Activated CD8-positive, alpha-beta memory T cell treated with anti-CD3 and anti-CD28 coated beads for 4 hours (primary cell): Measurements from ENCODE around the gene DIPK1C.

ENCODE experiments used
- DNase-seq, 2 donors: peaks; one replicate each; pipeline ENCODE4 v3.0.0-alpha.2; 2020; ENCODE audit warnings: low read depth in 2 of 2

DIPK1C gene

GRCh38 chr18:74419761-74420160, 37.3 kb downstream of the DIPK1C start:
- DNase-seq = no peak

- DNase-seq = no peak
These were observed 39.1 kb downstream of the DIPK1C start for GRCh38 chr18:74418023-74418422.

DNA sequence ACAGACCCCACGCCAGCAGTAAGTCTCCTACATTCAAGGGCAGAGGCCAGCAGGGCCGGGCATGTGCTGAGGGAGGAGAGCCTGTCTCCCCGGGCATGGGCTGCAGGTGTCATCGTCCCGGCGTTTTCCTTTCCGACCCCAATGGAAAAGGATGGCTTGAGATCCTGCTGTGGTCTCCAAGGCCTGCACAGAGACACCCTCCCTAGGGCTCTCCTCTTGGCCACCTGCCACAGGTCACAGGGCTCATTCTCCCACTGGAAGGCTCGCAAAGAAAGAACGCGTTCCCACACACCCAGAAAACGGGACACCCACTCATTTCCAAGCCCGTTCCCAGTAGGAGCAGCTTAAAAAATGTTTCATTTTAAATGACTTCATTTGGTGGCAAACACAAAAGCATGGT, 41.0 kb downstream of the DIPK1C start:
- no peak for DNase-seq

DNA sequence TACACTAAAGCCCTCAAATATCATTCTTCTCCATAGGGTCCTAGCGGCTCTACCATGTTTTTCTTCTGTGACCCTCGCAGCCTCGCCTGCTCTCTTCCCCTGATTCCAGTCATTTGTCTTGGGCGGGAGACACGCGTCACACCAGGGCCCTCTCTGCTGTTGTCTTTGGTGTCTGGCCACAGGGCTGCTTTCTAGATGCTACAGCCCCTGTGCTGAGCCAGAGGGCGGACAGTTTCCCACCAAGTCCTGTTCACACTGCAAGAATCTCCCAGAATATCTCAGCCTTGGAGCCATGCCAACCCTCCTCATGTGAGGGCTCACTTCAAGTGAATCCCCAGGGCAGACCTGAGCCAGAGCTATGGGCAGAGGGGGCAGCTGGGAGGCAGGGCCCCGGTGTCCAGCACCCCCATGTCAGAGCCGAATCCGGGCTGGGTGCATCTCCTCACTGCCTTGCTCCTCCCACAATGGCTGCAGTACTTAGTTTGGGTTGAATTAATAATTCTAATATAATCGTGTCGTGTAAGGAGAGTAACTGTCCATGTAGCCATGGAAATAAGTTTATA, 42.1 kb downstream of the DIPK1C start:
- no peak for DNase-seq

DNA sequence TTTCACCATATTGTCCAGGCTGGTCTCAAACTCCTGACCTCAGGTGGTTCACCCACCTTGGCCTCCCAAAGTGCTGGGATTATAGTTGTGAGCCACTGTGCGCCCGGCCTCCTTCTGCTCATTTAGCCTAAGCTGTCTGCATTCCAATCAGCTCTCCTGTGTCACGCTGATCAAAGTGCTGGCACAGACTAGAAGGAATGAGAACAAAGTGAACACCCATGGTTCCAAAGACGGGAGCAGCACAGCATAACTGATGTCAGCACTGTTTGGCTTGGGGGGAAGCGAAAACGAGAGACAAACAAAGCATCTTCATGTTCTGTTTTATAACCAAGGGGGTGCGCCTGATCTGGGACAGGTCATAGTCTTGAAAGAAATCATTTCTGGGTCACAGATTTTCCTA, 43.3 kb downstream of the DIPK1C start:
- DNase-seq = no peak

- DNase-seq = no peak
These were observed 44.8 kb downstream of the DIPK1C start for GRCh38 chr18:74412116-74412880.

DNA sequence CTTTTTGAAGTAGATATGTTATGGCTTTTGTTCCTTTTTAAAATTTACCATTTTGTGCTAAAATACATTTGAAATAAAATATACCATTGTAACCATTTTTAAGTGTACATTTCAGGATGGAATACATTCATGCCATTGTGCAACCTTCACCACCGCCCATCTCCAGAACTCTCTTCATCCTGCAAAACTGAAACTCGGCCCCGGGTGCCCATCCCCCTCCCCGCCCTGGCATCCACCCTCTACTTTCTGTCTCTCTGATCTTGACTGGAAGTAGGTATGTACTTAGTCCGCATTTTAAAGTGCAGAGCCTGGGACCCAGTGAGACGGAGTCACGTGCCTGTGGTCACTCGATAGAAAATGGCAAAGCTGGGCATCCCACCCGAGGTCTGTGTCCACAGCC, 45.6 kb downstream of the DIPK1C start:
- DNase-seq = no peak

GRCh38 chr18:74410441-74410992, 46.6 kb downstream of the DIPK1C start:
- no peak for DNase-seq

DNA sequence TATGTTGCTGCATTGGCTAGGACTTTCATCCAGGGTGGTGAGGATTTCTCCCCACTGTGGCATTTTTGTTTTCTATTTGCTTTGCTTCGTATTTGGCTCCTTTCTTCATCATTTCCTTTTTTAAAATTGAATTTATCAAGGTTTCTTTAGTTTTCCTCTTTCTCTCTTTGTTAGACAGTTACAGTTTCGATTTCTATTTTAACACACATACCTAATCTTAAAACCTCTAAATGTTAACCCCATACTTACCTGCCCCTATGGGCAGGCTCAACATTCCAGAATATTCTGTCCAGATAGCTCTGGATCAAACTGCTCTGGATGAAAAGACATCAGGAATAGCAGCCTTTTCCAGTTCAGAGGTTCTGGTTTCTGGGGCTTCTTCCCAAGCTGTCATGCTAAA, 49.2 kb downstream of the DIPK1C start:
- DNase-seq = no peak

- DNase-seq = no peak
These were observed 54.2 kb downstream of the DIPK1C start for GRCh38 chr18:74402806-74403433.

- DNase-seq = no peak
These were observed 56.3 kb downstream of the DIPK1C start for GRCh38 chr18:74400813-74401212.

DNA sequence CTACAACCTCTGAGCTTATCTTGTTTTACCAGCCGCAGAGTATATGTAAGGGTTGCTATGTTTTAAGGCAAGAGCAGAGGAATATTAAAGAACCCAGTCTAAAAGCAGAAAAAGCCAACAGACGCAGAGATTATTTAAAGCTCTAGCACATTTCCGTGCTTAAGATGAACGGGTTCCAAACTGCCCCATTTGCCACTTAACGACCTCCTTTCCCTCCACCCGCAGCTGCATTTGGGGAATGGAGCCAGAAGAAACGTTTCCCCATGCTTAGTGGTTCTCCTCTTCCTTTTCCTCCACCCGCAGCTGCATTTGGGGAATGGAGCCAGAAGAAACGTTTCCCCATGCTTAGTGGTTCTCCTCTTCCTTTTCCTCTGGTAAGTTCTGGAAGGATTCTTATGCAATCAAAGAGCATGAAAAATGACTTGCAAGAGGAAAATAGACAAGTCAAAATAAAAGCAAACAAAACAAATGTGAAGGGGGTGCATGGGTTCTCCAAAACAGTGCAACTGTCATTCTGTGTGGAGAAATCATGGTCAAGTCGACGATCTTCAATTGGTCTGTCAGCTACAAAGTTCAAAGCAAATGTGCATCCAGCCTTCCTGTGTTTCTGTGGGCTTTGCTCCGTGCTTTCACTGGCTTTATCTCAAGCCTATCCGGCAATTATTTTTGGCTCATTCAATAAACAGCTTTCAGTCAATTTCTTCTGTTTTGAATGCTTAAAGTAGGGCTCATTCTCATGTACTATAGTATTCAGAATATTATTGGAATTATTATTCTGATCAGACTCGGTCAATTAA, 57.8 kb downstream of the DIPK1C start:
- DNase-seq = no peak

DNA sequence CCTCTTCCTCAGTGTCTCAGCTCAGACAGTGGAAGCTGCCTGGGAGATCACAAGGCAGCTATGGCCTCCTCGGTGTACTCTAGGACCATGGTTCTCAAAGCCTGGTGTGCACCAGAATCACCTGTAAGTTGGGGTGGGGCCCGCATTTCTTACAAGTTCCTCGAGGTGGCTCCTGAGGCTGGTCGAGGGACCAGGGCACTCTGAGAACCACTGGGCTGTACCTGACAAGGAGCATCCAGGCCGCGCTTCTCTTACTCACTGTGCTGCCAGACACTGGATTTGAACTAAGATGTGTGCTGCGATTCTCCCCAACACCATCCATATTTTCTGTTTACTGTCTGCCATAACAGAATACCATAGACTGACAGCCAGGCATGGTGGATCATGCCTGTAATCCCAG, 59.5 kb downstream of the DIPK1C start:
- no peak for DNase-seq

- no peak for DNase-seq
These were observed 60.6 kb downstream of the DIPK1C start for GRCh38 chr18:74396171-74397169.

GRCh38 chr18:74395648-74396154, 61.4 kb downstream of the DIPK1C start:
- DNase-seq = no peak

- DNase-seq = no peak
These were observed 62.1 kb downstream of the DIPK1C start for GRCh38 chr18:74395006-74395405.

- DNase-seq = no peak
These were observed 64.8 kb downstream of the DIPK1C start for GRCh38 chr18:74392323-74392722.

DNA sequence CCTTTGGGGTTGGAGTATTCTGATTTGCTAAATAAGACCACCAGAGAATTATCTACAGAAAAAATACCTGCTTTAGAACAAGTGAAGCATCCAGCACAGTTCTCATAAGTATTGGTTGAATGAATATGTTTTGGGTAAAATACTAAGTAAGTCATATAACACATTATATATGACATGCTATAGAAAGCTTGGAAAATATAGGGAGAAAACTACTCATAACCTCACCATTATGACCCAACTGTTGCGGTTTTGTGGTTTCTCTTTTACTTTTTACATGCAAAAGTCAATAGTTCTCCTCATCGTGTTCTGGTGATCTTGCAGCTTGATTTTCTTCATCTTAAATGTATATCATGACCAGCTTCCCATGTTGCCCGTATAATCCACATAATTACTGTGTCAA, 66.2 kb downstream of the DIPK1C start:
- DNase-seq = no peak

DNA sequence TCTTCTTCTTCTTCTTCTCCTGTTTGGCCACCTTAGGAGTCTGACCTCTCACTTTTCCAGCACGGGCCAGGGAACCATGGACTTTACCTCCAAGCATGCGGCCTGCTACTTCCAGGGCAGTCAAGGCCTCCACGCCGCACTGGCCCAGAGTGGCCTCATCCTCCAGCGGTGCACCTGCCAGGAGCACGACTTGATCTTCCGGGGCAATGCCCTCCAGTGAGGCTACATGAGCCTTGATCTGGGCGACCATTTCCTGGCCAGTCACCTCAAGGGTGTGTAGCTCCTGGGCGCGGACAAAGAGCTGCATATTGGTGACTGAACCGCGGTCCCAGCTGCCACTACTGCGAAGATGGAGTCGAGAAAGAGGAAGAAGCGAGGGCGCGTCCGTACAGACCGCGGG, 67.1 kb downstream of the DIPK1C start:
- no peak for DNase-seq

- no peak for DNase-seq
These were observed 67.8 kb downstream of the DIPK1C start for GRCh38 chr18:74389171-74389927.
